ENCODE results near the gene SNX19.

DNA sequence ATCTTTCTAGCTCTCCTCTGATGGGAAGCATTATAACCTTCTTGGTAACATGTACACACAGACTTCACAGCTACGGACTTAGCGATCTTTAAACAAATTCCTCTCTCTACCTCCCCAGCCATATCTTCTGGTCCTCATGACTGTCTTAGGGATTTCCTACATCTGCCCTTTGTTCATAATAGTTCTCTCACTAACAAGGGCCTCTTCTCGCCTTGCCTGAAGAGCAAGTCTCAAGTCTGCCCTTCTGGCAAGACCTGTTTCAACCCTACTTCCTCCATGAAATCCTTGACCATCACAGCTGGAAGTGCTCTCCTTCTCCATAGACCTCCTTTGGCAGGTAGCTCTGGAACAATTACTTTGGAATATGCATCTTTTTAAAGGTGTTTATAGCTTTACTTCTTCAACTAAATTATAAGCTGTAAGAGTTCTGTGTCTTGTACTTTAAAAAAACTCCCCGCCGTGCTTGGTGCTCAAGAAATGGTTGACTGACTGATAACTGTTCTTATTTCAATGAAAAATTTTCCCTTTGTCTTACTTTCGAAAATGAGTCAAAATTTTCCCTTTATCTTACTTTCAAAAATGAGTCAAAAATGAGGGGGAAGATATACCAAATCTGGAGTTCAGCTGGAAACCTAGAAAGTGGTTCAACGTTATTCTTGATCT is 34.7 kb downstream of the SNX19 start:
- TF ChIP-seq, protein P1, sequence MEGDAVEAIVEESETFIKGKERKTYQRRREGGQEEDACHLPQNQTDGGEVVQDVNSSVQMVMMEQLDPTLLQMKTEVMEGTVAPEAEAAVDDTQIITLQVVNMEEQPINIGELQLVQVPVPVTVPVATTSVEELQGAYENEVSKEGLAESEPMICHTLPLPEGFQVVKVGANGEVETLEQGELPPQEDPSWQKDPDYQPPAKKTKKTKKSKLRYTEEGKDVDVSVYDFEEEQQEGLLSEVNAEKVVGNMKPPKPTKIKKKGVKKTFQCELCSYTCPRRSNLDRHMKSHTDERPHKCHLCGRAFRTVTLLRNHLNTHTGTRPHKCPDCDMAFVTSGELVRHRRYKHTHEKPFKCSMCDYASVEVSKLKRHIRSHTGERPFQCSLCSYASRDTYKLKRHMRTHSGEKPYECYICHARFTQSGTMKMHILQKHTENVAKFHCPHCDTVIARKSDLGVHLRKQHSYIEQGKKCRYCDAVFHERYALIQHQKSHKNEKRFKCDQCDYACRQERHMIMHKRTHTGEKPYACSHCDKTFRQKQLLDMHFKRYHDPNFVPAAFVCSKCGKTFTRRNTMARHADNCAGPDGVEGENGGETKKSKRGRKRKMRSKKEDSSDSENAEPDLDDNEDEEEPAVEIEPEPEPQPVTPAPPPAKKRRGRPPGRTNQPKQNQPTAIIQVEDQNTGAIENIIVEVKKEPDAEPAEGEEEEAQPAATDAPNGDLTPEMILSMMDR (IDR thresholded peaks at IDR 0.05; ENCODE audit: insufficient read depth, low read length): no peak
- TF ChIP-seq GABPA (IDR thresholded peaks at IDR 0.05; ENCODE audit: low read depth): no peak
